Measurements from ENCODE around the gene THYN1.
"Not testable (repeated sequence)": the region's sequence is repeated elsewhere in the genome, so short reads cannot be mapped to it uniquely, and the experiment has no call there.

The THYN1 gene

GRCh38 chr11:134253188-134253993, at the start of gene THYN1, which contains the start of gene ACAD8:
THYN1 (minus strand) TSS chr11:134253352; CDS start chr11:134252882, 470 bp downstream.
ACAD8 (plus strand) TSS chr11:134253568; CDS start chr11:134253601, 33 bp downstream.
- peak; percentile 94 to 95 for DNase-seq (ENCODE audit: low read depth in 2 of 2)

DNA sequence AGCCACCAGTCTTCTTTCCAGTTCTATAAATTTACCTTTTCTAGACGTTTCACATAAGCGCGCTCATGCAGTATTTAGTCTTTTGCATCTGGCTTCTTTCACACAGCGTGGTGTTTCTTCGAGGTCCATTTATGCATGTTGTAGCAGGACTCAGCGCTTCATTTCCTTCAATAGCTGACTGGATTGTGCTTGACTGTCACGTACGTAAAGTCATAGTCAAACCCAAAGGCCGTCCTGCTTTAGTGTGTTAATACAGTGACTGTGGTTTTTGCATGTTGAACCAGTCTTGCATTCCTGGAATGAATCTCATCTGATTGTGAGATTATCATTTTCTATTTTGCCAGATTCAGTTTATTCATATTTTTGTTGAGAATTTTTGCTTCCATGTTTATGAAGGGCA, 41.5 kb upstream of the THYN1 start:
- DNase-seq (ENCODE audit: low read depth in 2 of 2): no peak

DNA sequence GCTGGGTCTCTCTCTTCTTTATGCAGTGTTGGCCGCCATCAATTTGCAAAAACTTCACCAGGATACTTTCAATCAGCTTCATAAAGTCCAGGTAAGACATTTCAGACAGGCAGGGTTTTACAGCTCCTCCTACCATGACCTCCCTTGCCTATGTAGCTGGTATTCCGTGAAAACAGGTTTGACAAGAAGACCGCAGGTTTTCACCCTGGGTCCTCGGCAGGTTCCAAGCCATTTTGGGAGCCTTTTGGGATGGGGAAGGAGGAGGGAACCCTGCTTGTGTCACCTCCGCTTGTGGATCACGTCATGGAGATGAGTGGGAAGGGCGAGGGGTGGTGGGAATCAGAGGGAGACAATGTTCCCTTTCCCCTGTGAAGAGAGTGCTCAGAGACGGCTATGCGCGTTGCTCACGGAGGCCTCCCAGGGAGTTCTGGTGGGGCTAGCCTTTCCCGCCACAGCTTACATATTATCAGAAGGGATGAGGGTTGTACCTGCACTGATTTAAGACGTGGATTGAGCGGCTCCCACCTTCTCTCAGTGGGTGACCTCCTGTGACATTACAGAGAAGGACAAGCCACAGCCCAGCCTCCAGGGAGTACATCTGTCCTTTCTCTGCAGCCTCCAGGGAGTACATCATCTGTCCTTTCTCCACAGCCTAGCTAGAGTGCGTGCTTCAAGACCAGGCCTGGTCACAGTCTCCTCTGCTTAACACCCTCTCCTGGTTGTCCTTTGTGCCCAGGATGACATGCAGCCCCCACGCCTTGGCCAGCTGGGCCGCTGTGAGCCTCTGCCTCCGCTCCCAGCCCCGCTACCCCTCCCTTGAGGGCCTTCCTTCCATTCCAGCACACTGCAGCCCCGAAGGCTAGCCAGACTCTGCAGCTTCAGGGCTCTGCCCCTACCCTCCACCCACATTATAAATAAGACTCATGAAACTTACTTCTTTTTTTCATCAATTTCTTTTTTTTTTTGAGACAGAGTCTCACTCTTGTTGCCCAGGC, 40.3 kb upstream of the THYN1 start:
- DNase-seq (ENCODE audit: low read depth in 2 of 2): no peak

DNA sequence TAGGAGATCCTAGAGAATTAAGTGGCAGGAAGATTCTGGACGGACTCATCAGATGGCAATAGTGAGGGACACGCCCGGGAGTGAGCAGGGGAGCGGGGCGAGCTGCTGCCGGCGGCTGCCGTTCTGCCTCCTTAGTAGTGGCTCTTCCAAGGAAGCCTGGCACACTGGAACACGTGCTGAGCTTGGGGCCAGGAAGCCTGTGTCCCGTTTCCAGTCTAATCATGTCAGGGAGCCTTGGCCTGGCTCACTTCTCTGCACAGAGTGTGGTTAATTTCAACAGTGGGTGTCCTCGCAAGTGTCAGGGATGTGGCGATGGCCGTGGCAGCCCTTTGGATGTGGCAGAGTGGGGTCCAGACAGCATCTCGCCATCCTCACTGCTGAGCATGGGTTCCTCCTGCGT, 39.5 kb upstream of the THYN1 start:
- no peak for DNase-seq (ENCODE audit: low read depth in 2 of 2)

DNA sequence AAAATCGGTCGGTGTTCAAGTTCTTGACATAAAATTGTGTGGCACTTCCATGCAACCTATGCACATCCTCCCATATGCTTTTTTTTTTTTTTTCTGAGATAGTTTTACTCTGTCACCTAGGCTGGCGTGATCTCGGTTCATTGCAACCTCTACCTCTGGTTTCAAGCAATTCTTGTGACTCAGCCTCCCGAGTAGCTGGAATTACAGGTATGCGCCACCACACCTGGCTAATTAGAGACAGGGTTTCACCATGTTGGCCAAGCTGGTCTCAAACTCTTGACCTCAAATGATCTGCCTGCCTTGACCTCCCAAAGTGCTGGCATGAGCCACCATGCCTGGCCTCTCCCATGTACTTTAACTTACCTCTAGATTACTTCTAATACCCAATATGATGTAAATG, 38.0 kb upstream of the THYN1 start:
- no peak for DNase-seq (ENCODE audit: low read depth in 2 of 2)

DNA sequence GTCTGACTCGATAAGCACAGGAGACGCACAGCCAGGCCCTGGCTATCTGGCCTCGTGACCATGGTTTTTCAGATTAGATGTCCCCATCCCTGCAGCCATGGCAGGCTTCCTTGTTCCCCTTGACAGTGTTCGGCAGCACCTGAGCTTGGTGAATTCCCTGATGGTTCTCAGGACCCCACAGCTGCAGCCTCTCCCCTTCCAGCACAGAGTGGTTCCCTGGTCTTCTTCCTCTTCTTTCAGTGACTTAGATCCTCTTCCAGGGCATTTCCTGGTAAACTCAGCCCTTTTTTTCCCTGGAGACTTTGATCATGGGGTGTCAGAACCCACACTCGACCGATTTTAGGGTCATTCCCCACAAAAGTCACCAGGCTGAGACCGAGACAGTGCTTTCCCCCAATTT, 37.5 kb upstream of the THYN1 start:
- no peak for DNase-seq (ENCODE audit: low read depth in 2 of 2)

DNA sequence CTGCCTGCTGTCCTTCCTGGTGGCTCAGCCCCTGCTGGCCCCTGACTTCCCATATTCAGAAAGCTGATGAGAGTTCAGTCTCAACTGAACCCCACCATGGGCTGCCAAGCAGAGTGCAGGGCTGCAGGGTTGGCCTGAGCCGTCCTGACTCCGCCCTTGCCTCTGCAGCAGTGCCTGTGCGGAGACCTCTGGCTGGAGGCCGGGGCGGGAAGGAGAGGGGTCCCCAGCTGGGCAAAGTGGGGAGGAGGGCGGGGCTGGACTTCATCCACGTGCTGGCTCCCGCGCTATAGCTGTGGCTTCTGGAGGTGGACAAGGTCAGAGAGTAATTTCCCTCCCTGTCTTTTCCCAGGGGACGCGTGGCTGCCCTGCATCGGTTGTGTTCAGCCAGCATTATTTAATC, 36.6 kb upstream of the THYN1 start:
- DNase-seq (ENCODE audit: low read depth in 2 of 2): no peak

DNA sequence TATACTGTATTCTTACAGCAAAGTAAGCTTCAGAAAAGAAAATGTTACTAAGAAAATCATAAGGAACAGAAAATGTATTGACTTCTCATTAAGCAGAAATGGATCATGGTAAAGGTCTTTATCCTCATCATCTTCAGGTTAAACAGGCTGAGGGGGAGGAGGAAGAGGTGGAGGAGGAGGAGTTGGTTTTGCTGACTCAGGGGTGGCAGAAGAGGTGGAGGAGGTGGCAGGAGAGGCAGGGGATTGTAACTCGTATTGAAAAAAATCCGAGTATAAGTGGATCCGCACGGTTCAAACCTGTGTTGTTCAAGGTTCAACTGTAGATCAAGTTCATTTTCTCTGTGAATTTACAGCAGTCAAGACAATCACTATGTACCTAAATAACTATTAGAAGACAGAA, 36.0 kb upstream of the THYN1 start:
- DNase-seq (ENCODE audit: low read depth in 2 of 2): no peak

GRCh38 chr11:134288486-134288885, 35.3 kb upstream of the THYN1 start:
- DNase-seq (ENCODE audit: low read depth in 2 of 2): no peak

DNA sequence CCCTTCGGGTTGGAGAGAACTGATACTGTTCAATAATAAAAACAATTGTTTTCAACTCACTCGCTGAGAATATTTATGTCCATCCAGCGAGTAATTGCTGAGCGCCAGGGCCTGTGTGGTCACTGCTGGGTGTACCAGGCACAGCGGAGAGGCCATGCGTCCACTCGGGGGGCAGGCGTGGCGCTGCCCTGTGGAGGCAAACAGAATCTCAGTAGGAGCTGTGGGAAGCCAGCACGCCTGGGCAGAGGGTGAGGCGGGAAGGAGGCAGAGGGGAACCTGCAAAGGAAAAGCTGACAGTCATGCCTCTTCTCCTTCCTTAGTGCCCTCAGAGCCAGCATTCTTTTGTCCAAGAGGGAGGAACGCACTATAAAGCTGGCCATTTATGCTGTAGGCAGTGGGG, 34.4 kb upstream of the THYN1 start:
- DNase-seq (ENCODE audit: low read depth in 2 of 2): no peak

- not testable (repeated sequence) for DNase-seq (ENCODE audit: low read depth in 2 of 2)
Observed at GRCh38 chr11:134284349-134284748, 31.2 kb upstream of the THYN1 start.

GRCh38 chr11:134283461-134284230, 30.5 kb upstream of the THYN1 start:
- DNase-seq (ENCODE audit: low read depth in 2 of 2): no peak

DNA sequence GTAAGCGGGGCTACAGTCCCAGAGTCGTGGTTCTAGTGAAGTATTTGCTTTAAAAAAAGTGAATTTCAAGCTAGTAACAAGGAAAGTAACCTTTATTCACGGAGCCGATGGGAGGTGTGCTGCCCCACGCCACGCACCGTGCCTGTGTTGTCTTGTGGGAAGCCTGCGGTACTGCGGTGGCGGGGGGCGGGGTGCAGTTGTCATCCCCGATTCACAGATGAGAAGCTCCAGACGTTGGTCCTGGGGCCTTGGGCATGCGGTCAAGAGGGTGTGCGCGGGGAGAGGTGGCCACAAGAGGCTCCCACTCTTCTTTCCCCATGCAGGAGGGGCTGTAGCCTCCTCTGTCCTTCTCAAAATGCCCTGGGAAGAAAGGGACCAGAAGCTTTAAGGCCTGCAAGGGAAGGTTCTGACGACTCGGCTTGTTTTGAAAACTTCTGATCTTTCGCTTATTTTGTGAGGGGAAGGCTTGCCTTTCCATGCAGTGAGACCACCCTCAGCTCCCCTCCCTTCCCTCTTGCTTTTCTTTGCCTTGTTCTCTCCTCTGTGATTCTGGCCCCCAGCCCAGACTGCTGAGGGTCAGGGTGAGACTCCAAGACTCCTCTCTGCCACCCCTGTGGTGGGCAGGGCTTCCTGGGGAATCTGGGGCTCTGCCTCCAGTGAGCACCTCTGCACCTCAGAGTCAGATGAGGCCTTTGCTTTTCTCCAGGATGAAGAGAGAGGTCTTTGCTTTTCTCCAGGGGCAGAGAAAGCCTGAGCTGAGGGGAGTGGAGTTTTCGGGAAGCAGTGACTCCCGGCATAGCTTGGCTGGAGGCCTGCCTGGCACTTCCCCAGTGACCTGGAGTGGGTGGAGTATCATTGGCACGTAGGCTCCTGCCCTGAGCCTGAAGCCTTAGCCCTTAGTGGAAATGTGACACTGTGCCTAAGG, 29.2 kb upstream of the THYN1 start:
- no peak for DNase-seq (ENCODE audit: low read depth in 2 of 2)

DNA sequence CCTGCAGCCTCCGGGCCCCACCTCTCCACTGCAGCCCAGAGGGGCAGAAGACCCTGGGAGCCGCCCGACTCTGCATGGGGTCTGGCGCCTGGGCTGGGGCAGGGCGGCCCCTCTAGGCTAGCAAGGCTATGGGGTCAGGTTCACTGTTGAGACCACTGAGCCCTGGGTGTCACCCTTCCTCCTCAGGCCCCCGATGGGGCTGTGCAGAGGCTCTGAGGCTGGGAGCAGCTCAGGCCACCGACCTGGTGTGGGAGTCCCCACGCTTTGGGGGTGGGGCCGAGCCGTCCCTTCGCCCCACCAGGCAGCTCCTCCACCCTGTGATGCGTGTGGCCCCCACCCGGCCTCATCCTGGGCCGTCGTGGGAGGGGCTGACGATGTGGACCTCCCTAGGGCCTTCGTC, 28.5 kb upstream of the THYN1 start:
- not testable (repeated sequence) for DNase-seq (ENCODE audit: low read depth in 2 of 2)

GRCh38 chr11:134278356-134278755, 25.2 kb upstream of the THYN1 start:
- no peak for DNase-seq (ENCODE audit: low read depth in 2 of 2)

GRCh38 chr11:134277183-134278001, 24.2 kb upstream of the THYN1 start:
- no peak for DNase-seq (ENCODE audit: low read depth in 2 of 2)

GRCh38 chr11:134276396-134277182, 23.4 kb upstream of the THYN1 start:
- DNase-seq (ENCODE audit: low read depth in 2 of 2): no peak

DNA sequence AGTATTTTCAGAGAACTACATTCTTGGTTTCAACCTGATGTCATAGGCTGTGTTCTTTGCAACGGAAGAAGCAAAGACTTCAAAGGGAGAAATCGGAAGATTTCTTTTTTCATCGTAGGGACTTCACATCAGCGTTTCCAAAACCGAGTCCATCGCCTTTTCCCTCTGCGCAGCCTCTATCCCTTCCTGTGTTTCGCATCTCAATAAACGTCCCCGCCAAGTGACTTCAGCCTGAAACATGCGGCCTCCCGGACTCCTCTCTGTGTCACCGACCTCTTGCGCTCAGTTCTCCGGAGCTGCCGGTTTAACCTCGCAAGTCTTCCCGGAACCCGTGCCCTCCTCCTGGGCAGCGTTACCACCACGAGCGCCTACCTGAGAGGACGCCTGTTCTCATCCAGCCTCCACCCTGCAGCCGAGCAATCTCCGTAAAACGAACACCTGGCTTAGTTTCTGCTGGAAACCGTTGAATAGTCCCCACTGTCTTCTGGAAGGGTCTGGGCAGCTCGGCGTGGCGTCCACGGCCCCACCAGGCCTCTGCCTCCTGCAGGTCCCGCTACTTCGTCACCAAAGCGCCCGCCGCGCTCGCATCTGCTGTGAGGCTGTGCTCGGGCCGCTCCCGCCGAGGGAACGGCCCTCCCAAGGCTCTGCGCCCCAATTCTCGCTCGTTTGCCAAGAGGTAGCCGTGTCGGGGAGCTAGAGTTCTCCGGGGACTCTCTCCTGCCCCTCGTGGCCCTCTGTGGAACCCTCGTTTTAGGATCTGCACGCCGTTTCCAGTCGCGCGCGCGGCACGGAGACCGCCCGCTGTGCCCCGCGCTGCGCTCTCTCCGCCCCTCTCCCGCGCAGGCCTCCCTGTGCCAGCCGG, 22.6 kb upstream of the THYN1 start, which contains the start of gene GLB1L3:
GLB1L3 (plus strand) TSS at position 846 of the 862 bp plus-strand sequence. CDS start 362 bp downstream, outside the sequence.
- DNase-seq (ENCODE audit: low read depth in 2 of 2): peak; percentile 68
